H9 (cell line): ENCODE results near the gene TNPO3. TPM values are rescaled to one million over a fixed set of nuclear protein-coding genes. Genes with fewer than 3 reads are reported as not detected.

Experiments
- DNase-seq: peaks from one replicate; pipeline ENCODE4 v3.0.0-alpha.2; 2017
- H2AFZ ChIP-seq: one replicate; pipeline ENCODE4 v1.6.1; 2013; ENCODE audit warnings: mild to moderate bottlenecking, low read length, control low read depth, moderate library complexity
- H2AK5ac ChIP-seq: 2 replicates; pipeline ENCODE4 v1.6.1; 2013; ENCODE audit warnings: low read length, control low read depth, mixed read lengths; ENCODE audit not compliant: insufficient read length
- H2BK120ac ChIP-seq: one replicate; pipeline ENCODE4 v1.6.1; 2013; ENCODE audit warnings: low read depth, mild to moderate bottlenecking, low read length, control low read depth, inconsistent platforms; ENCODE audit not compliant: poor library complexity, severe bottlenecking
- H2BK12ac ChIP-seq: 2 replicates; pipeline ENCODE4 v1.6.1; 2013; ENCODE audit warnings: low read length, control low read depth, mixed read lengths, low read depth; ENCODE audit not compliant: insufficient read length
- H2BK15ac ChIP-seq: 2 replicates; pipeline ENCODE4 v1.6.1; 2013; ENCODE audit warnings: low read depth, low read length, control low read depth
- H2BK20ac ChIP-seq: one replicate; pipeline ENCODE4 v1.6.1; 2013; ENCODE audit warnings: low read depth, mild to moderate bottlenecking, low read length, control low read depth, inconsistent platforms; ENCODE audit not compliant: poor library complexity, severe bottlenecking
- H2BK5ac ChIP-seq: 2 replicates; pipeline ENCODE4 v1.6.1; 2013; ENCODE audit warnings: low read length, control low read depth, mixed read lengths; ENCODE audit not compliant: insufficient read length
- H3K14ac ChIP-seq: 2 replicates; pipeline ENCODE4 v1.6.1; 2013; ENCODE audit warnings: low read length, control low read depth; ENCODE audit not compliant: insufficient read depth
- H3K18ac ChIP-seq: 2 replicates; pipeline ENCODE4 v1.6.1; 2013; ENCODE audit warnings: low read depth, mild to moderate bottlenecking, mixed read lengths, low read length, control low read depth; ENCODE audit not compliant: insufficient read length
- H3K23ac ChIP-seq: 2 replicates; pipeline ENCODE4 v1.6.1; 2013; ENCODE audit warnings: low read length, control low read depth, mixed read lengths, low read depth; ENCODE audit not compliant: insufficient read length
- H3K23me2 ChIP-seq: 2 replicates; pipeline ENCODE4 v1.6.1; 2013; ENCODE audit warnings: low read depth, mild to moderate bottlenecking, mixed read lengths, low read length, control low read depth; ENCODE audit not compliant: insufficient read length, poor library complexity, severe bottlenecking
- H3K27ac ChIP-seq: 2 replicates; pipeline ENCODE4 v1.5.1; 2013; ENCODE audit warnings: low read length, control low read depth, mixed read lengths, low read depth; ENCODE audit not compliant: insufficient read length
- H3K27me3 ChIP-seq: 2 replicates; pipeline ENCODE4 v1.6.1; 2013; ENCODE audit warnings: low read length, control low read depth, inconsistent platforms; ENCODE audit not compliant: insufficient read depth
- H3K4ac ChIP-seq: 2 replicates; pipeline ENCODE4 v1.6.1; 2013; ENCODE audit warnings: low read depth, mild to moderate bottlenecking, control low read depth, inconsistent platforms, low read length, moderate library complexity
- H3K4me1 ChIP-seq: 2 replicates; pipeline ENCODE4 v1.6.1; 2013; ENCODE audit warnings: low read length, control low read depth, inconsistent platforms; ENCODE audit not compliant: insufficient read depth
- H3K4me2 ChIP-seq: 2 replicates; pipeline ENCODE4 v1.6.1; 2013; ENCODE audit warnings: low read length, control low read depth, mixed read lengths; ENCODE audit not compliant: insufficient read length, insufficient read depth
- H3K56ac ChIP-seq: 2 replicates; pipeline ENCODE4 v1.6.1; 2013; ENCODE audit warnings: low read depth, mild to moderate bottlenecking, mixed read lengths, low read length, control low read depth; ENCODE audit not compliant: insufficient read length
- H3K79me1 ChIP-seq: 2 replicates; pipeline ENCODE4 v1.6.1; 2013; ENCODE audit warnings: low read depth, mild to moderate bottlenecking, moderate library complexity, low read length, control low read depth, inconsistent platforms; ENCODE audit not compliant: insufficient read depth, poor library complexity, severe bottlenecking
- H3K79me2 ChIP-seq: 2 replicates; pipeline ENCODE4 v1.6.1; 2013; ENCODE audit warnings: low read length, control low read depth, inconsistent platforms; ENCODE audit not compliant: insufficient read depth
- H3K9ac ChIP-seq: 2 replicates; pipeline ENCODE4 v1.6.1; 2013; ENCODE audit warnings: low read length, control low read depth, mixed read lengths; ENCODE audit not compliant: insufficient read length; ENCODE audit errors: extremely low read depth
- H3K9me3 ChIP-seq: one replicate; pipeline ENCODE4 v1.6.1; 2013; ENCODE audit warnings: low read depth, low read length, inconsistent platforms; ENCODE audit not compliant: control insufficient read depth
- H3T11ph ChIP-seq: one replicate; pipeline ENCODE4 v1.6.1; 2013; ENCODE audit warnings: mild to moderate bottlenecking, low read length, control low read depth, inconsistent platforms
- H4K20me1 ChIP-seq: one replicate; pipeline ENCODE4 v1.6.1; 2013; ENCODE audit not compliant: control insufficient read depth, insufficient read length, insufficient read depth
- H4K5ac ChIP-seq: 2 replicates; pipeline ENCODE4 v1.6.1; 2013; ENCODE audit warnings: low read depth, mild to moderate bottlenecking, mixed read lengths, low read length, control low read depth; ENCODE audit not compliant: insufficient read length
- H4K8ac ChIP-seq: replicated peaks from 2 replicates; pipeline ENCODE4 v1.6.1; 2013; ENCODE audit warnings: low read length, control low read depth, mixed read lengths, low read depth; ENCODE audit not compliant: insufficient read length
- H4K91ac ChIP-seq: 2 replicates; pipeline ENCODE4 v1.6.1; 2013; ENCODE audit warnings: low read depth, mild to moderate bottlenecking, moderate library complexity, mixed read lengths, low read length, control low read depth; ENCODE audit not compliant: insufficient read length
- H3K27ac Mint-ChIP-seq, 3 experiments: 2 replicates in 2 of 3; 3 replicates in 1 of 3; pipeline ENCODE4 v1.8.0; 2020 to 2021; ENCODE audit warnings: mixed read lengths in 3 of 3, mild to moderate bottlenecking in 1 of 3, moderate library complexity in 1 of 3
- H3K27me3 Mint-ChIP-seq: 2 replicates; pipeline ENCODE4 v1.8.0; 2021; ENCODE audit warnings: low read depth, mild to moderate bottlenecking, moderate library complexity, mixed read lengths
- H3K36me3 Mint-ChIP-seq, 3 experiments: 2 replicates in 2 of 3; 3 replicates in 1 of 3; pipeline ENCODE4 v1.8.0; 2020 to 2021; ENCODE audit warnings: low read depth in 3 of 3, mixed read lengths in 3 of 3; ENCODE audit not compliant: insufficient read depth in 1 of 3
- H3K4me1 Mint-ChIP-seq, 2 experiments: 2 replicates each; pipeline ENCODE4 v1.8.0; 2020; ENCODE audit warnings: mixed read lengths in 2 of 2
- H3K4me3 Mint-ChIP-seq, 2 experiments: 2 replicates in 1 of 2; 3 replicates in 1 of 2; pipeline ENCODE4 v1.8.0; 2020 to 2021; ENCODE audit warnings: mild to moderate bottlenecking in 2 of 2, mixed read lengths in 2 of 2, moderate library complexity in 1 of 2
- H3K9me3 Mint-ChIP-seq, 2 experiments: 2 replicates in 1 of 2; 3 replicates in 1 of 2; pipeline ENCODE4 v1.8.0; 2020; ENCODE audit warnings: mild to moderate bottlenecking in 2 of 2, mixed read lengths in 2 of 2, moderate library complexity in 1 of 2
- WGBS: extraction: QIAGEN DNeasy Blood & Tissue Kit; methylation state at CpG from one replicate; pipeline ENCODE4 v1.1.7; 2013; ENCODE audit warnings: missing lambda C conversion rate, low lambda C conversion rate, mixed read lengths; ENCODE audit not compliant: insufficient read length; ENCODE audit errors: extremely low coverage; 5-methylcytosine and 5-hydroxymethylcytosine counted together
- total RNA-seq: library from RNA; stranded (reverse); gene quantifications from 2 replicates; pipeline ENCODE4 v1.2.1, GENCODE V29; 2021
- TF ChIP-seq, protein P1 (sequence below): fragments of 200-600 bp; sonication (generic); conservative IDR thresholded peaks from 3 replicates; pipeline ENCODE4 v1.8.0; 2021; ENCODE audit warnings: antibody characterized with exemption, mild to moderate bottlenecking

TNPO3 gene
- total RNA-seq, 1 experiment from 2014 or later = 90.1 TPM

GRCh38 chr7:129073204-129073603 is 18.3 kb upstream of the TNPO3 start:
- Histone ChIP-seq H3K27me3 (no peaks in the 10 kb centered on the region), H3K23me2 (no peaks in the 10 kb centered on the region)
- no peaks in the 10 kb centered on the region; the same call in 1 of the 2 replicates for H3K27me3 Mint-ChIP-seq

More at GRCh38 chr7:129073204-129073603, 18.3 kb upstream of the TNPO3 start:
- H2BK15ac ChIP-seq = no peak overlapping the region
- no peak overlapping the region for H3K9ac ChIP-seq
- H2AFZ ChIP-seq = no peak overlapping the region
- Mint-ChIP-seq H3K9me3 (no peaks in the 10 kb centered on the region; a peak in 2 of 5 replicates), H3K27ac (no peak overlapping the region), H3K4me3 (no peak overlapping the region), H3K36me3 (no peaks in the 10 kb centered on the region; a peak in 1 of 7 replicates), H3K4me1 (no peaks in the 10 kb centered on the region)
- H3K79me1 ChIP-seq = no peaks in the 10 kb centered on the region
- H3K18ac ChIP-seq = no peak overlapping the region
- no peaks in the 10 kb centered on the region for H3K9me3 ChIP-seq
- no peak overlapping the region for H2AK5ac ChIP-seq
- no peak overlapping the region for H2BK12ac ChIP-seq
- H2BK120ac ChIP-seq = no peak overlapping the region
- no CpG with 5 or more reads among the region's 1 CpG for WGBS
- no peak overlapping the region for H3K4me2 ChIP-seq
- H3K23ac ChIP-seq = no peak overlapping the region
- no peak overlapping the region for H4K8ac ChIP-seq
- H2BK20ac ChIP-seq = no peak overlapping the region
- H3K27ac ChIP-seq = no peak overlapping the region
- no peak for DNase-seq
- no peaks in the 10 kb centered on the region for H3K79me2 ChIP-seq
- no peak overlapping the region for H3K14ac ChIP-seq
- H2BK5ac ChIP-seq = no peak overlapping the region
- H4K20me1 ChIP-seq = no peaks in the 10 kb centered on the region
- H3T11ph ChIP-seq = no peak overlapping the region
- no peak overlapping the region for H4K5ac ChIP-seq
- H4K91ac ChIP-seq = no peak overlapping the region
- TF ChIP-seq, protein P1, sequence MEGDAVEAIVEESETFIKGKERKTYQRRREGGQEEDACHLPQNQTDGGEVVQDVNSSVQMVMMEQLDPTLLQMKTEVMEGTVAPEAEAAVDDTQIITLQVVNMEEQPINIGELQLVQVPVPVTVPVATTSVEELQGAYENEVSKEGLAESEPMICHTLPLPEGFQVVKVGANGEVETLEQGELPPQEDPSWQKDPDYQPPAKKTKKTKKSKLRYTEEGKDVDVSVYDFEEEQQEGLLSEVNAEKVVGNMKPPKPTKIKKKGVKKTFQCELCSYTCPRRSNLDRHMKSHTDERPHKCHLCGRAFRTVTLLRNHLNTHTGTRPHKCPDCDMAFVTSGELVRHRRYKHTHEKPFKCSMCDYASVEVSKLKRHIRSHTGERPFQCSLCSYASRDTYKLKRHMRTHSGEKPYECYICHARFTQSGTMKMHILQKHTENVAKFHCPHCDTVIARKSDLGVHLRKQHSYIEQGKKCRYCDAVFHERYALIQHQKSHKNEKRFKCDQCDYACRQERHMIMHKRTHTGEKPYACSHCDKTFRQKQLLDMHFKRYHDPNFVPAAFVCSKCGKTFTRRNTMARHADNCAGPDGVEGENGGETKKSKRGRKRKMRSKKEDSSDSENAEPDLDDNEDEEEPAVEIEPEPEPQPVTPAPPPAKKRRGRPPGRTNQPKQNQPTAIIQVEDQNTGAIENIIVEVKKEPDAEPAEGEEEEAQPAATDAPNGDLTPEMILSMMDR = no peak
- H3K56ac ChIP-seq = no peak overlapping the region
- no peaks in the 10 kb centered on the region for H3K4me1 ChIP-seq
- no peak overlapping the region for H3K4ac ChIP-seq
